ENCODE measurements around the gene CATSPERZ. TPM values are rescaled to one million over a fixed set of nuclear protein-coding genes. Genes with fewer than 3 reads are reported as not detected.

The CATSPERZ gene
- total and polyA plus RNA-seq, 9 of the 15 experiments (the other 6 are each of a cell fraction or from before 2014, with no cell fraction given), result 0.86 to 8.5 (median 3.5) TPM

GRCh38 chr11:64316672-64317324, 16.6 kb downstream of the CATSPERZ start:
- Histone ChIP-seq H3K27me3 (ENCODE audit: control insufficient read depth in 2 of 2, insufficient read depth in 2 of 2, low read length in 2 of 2) (no peaks in the 10 kb centered on the region), H3K9me1 (ENCODE audit: control insufficient read depth, insufficient read depth, low read length) (no peaks in the 10 kb centered on the region), H3K27ac (ENCODE audit: extremely low read depth, low read depth, low read length) (peak overlapping the region; percentile 99), H3K36me3 (ENCODE audit: control insufficient read depth, insufficient read depth, low read length) (peaks cover 66% of the 10 kb centered on the region), H3K79me2 (ENCODE audit: control insufficient read depth, insufficient read depth, low read length) (peaks cover 41% of the 10 kb centered on the region), H3K9ac (ENCODE audit: insufficient read depth in 1 of 2, low read depth in 2 of 2, low read length in 2 of 2) (peak overlapping the region; percentile 92 to 94), H3K9me3 (replicated peaks; ENCODE audit: control insufficient read depth, insufficient read depth, low read depth, low read length) (no peaks in the 10 kb centered on the region), H2AFZ (ENCODE audit: low read depth, low read length) (peak overlapping the region; percentile 92), H4K20me1 (replicated peaks; ENCODE audit: control insufficient read depth, insufficient read depth, low read length) (no peaks in the 10 kb centered on the region; the same call in 1 of the 2 replicates), H3K4me2 (ENCODE audit: insufficient read depth, low read length) (peak overlapping the region; percentile 95), H3K4me3 (peak overlapping the region; percentile 94), H3K4me1 (replicated peaks in 1 of 2; ENCODE audit: control insufficient read depth in 2 of 2, insufficient read depth in 2 of 2, low read length in 2 of 2) (peaks cover 8 to 63% of the 10 kb centered on the region in 2 experiments; a peak in 4 of 5 replicates)
- intact Hi-C loops (cut with micrococcal nuclease), result loop anchor here (1.0 kb wide), 2 partner anchors 15 to 39 kb away; no protein-coding TSS in a partner anchor
- ATAC-seq (peak; percentile 41), FAIRE-seq (peak; percentile 42), DNase-seq (ENCODE audit: extremely low read depth in 1 of 4, low spot score in 3 of 4) (peak; percentile 42 to 71 (median 60))
- CTCF ChIA-PET (ENCODE audit: low intra/inter-chr PET ratio), result interaction anchor here (1.1 to 2.7 kb wide), 4 partner anchors 15 to 337 kb away, joined by 3 to 19 read pairs (median 6); no protein-coding TSS in a partner anchor
- in situ Hi-C loops (cut with MboI), result no loop called here
- POLR2A ChIA-PET, result interaction anchor here (0.8 to 2.6 kb wide), 15 partner anchors 8 to 131 kb away, joined by 3 to 12 read pairs (median 6); partner anchors contain the start of genes CCDC88B and STIP1
- TSS peak; percentile 99 for BruUV-seq (replicated peaks)
- WGBS (ENCODE audit: insufficient coverage, low coverage, missing lambda C conversion rate), result 1% methylated on average over 28 of the region's 32 CpGs
- TF ChIP-seq E2F6 (IDR thresholded peaks at IDR 0.05; ENCODE audit: borderline replicate concordance in 1 of 2, extremely low read depth in 1 of 2, insufficient read depth in 1 of 2, insufficient read length in 1 of 2, low read depth in 1 of 2, low read length in 1 of 2, poor library complexity in 1 of 2, severe bottlenecking in 1 of 2), result peak; percentile 3 to 44
- peak; percentile 29 to 48 (median 38); a peak in 4 of 6 replicates for TF ChIP-seq CTCF (IDR thresholded peaks at IDR 0.05 in 2 of 3, conservative IDR thresholded peaks at IDR 0.05 in 1 of 3; ENCODE audit: insufficient read depth in 2 of 3, low read depth in 1 of 3, low read length in 3 of 3)
- peak; percentile 70 for TF ChIP-seq ZEB2 (IDR thresholded peaks at IDR 0.05)
- peak; percentile 43; the same call in 1 of the 2 replicates for TF ChIP-seq REST (IDR thresholded peaks at IDR 0.05; ENCODE audit: borderline replicate concordance)
- no peak for TF ChIP-seq REST (CRISPR knock-in tag; IDR thresholded peaks at IDR 0.05; ENCODE audit: low read depth)
- no peak for TF ChIP-seq BDP1 (IDR thresholded peaks at IDR 0.05; ENCODE audit: insufficient read depth, insufficient read length)
